Prostate gland (tissue), 2 donors: ENCODE results near the gene PDE9A.

Source experiments
- POLR2A ChIP-seq: fragments of 450-650 bp; IDR thresholded peaks from one replicate; pipeline ENCODE4 v1.6.1; 2016; ENCODE audit warnings: antibody characterized with exemption, mild to moderate bottlenecking
- POLR2AphosphoS5 ChIP-seq: sonication (generic); formaldehyde crosslinking; IDR thresholded peaks from one replicate; pipeline ENCODE4 v1.6.1; 2017; ENCODE audit warnings: antibody characterized with exemption
- TF ChIP-seq, protein P1 (sequence below), 4 experiments: fragments of 200-600 bp in 2 of 4; fragments of 450-650 bp in 2 of 4; sonication (generic) in 2 of 4; IDR thresholded peaks; 1 replicate in 3 of 4; 2 replicates in 1 of 4; pipeline ENCODE4 v1.5.1; 2016 to 2019; ENCODE audit warnings: antibody characterized with exemption in 4 of 4, mild to moderate bottlenecking in 2 of 4, moderate library complexity in 2 of 4

- TF ChIP-seq, protein P1, sequence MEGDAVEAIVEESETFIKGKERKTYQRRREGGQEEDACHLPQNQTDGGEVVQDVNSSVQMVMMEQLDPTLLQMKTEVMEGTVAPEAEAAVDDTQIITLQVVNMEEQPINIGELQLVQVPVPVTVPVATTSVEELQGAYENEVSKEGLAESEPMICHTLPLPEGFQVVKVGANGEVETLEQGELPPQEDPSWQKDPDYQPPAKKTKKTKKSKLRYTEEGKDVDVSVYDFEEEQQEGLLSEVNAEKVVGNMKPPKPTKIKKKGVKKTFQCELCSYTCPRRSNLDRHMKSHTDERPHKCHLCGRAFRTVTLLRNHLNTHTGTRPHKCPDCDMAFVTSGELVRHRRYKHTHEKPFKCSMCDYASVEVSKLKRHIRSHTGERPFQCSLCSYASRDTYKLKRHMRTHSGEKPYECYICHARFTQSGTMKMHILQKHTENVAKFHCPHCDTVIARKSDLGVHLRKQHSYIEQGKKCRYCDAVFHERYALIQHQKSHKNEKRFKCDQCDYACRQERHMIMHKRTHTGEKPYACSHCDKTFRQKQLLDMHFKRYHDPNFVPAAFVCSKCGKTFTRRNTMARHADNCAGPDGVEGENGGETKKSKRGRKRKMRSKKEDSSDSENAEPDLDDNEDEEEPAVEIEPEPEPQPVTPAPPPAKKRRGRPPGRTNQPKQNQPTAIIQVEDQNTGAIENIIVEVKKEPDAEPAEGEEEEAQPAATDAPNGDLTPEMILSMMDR (IDR thresholded peaks at IDR 0.05), result no peak
- TF ChIP-seq POLR2A (no peak), POLR2AphosphoS5 (no peak)
Observed at GRCh38 chr21:42650033-42650370, 3.4 kb upstream of the PDE9A start.
